OCI-LY1 (cell line): ENCODE results near the gene CAMP.

Experiments used
- CTCF ChIP-seq: fragments of 200-600 bp; sonication (generic), shearing (Covaris generic); IDR thresholded peaks from 2 replicates; pipeline ENCODE4 v1.5.1; 2017; ENCODE audit warnings: mild to moderate bottlenecking, antibody characterized with exemption, low read length, moderate library complexity, mixed read lengths
- EZH2 ChIP-seq: fragments of 200-600 bp; sonication (generic), shearing (Covaris generic); IDR thresholded peaks from 2 replicates; pipeline ENCODE4 v1.8.0; 2017; ENCODE audit warnings: borderline replicate concordance, mixed run types, mild to moderate bottlenecking, antibody characterized with exemption, low read length, moderate library complexity, mixed read lengths

- TF ChIP-seq CTCF (no peak), EZH2 (no peak)
These were observed 32.4 kb upstream of the CAMP start for GRCh38 chr3:48190911-48191310.
